ENCODE results near the gene FBXL2. TPM values are rescaled to one million over a fixed set of nuclear protein-coding genes. Genes with fewer than 3 reads are reported as not detected.

Gene FBXL2
- polyA plus RNA-seq, 1 experiment: 19.1 TPM

DNA sequence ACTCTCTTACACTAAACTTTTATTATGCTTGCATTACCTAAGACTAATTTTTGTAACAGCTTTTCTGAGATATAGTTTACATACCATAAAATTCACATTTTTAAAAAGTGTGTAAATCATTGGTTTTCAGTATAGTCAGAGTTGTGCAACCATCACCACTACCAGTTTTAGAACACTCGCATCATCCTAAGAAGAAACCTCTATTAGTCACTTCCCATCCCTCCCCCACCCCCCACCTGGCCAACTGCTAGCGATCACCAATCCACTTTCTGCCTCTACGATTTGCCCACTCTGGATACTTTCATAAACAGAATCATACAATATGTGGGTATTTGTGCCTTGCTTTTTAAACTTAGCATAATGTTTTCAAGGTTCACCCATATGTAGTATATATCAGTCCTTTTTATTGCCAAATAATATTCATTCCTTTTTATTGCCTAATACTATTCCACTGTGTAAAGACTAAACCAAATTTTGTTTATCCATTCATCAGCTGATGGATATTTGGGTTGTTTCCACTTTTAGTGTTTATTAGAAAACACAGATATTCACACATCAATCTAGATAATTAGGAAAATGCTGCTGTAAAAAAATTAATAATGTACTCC, 139.9 kb downstream of the FBXL2 start:
- TF ChIP-seq, protein P1, sequence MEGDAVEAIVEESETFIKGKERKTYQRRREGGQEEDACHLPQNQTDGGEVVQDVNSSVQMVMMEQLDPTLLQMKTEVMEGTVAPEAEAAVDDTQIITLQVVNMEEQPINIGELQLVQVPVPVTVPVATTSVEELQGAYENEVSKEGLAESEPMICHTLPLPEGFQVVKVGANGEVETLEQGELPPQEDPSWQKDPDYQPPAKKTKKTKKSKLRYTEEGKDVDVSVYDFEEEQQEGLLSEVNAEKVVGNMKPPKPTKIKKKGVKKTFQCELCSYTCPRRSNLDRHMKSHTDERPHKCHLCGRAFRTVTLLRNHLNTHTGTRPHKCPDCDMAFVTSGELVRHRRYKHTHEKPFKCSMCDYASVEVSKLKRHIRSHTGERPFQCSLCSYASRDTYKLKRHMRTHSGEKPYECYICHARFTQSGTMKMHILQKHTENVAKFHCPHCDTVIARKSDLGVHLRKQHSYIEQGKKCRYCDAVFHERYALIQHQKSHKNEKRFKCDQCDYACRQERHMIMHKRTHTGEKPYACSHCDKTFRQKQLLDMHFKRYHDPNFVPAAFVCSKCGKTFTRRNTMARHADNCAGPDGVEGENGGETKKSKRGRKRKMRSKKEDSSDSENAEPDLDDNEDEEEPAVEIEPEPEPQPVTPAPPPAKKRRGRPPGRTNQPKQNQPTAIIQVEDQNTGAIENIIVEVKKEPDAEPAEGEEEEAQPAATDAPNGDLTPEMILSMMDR (IDR thresholded peaks at IDR 0.05; ENCODE audit: insufficient read depth, low read depth, low read length): no peak
- peaks cover 4% of the 10 kb centered on the region for H3K36me3 ChIP-seq (ENCODE audit: control insufficient read depth, insufficient read depth, low read length)
- CTCF ChIA-PET: no interaction called here
- POLR2A ChIA-PET: no interaction called here
- H3K27me3 ChIP-seq (ENCODE audit: control insufficient read depth, insufficient read depth, low read length): no peaks in the 10 kb centered on the region
- no peak for DNase-seq (ENCODE audit: low read depth)
- no peak overlapping the region for H3K4me3 ChIP-seq (ENCODE audit: low read depth, low read length)

DNA sequence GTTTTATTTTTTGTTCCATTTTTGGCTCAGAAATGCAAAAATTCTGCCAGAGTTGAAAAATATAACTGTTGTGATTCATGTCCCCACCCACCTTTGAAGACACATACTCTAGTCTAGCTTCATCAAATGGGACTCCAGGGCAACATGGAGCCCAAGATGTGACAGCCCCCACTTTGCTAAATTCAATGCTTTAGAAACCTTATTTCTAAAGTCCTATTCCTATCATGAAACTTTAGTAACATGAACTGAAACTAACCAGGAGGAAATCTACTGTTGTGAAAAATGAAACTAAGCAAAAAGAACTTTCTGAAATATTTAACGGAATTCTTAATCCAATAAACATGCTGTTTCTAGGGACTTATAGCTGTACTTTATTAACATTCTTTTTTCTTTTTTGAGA, 142.7 kb downstream of the FBXL2 start:
- DNase-seq (ENCODE audit: low read depth): no peak
- POLR2A ChIA-PET: interaction anchor here (0.5 kb wide), 1 partner anchor 14 kb away, joined by 24 read pairs; no protein-coding TSS in a partner anchor
- CTCF ChIA-PET: no interaction called here
- H3K27me3 ChIP-seq (ENCODE audit: control insufficient read depth, insufficient read depth, low read length): no peaks in the 10 kb centered on the region
- H3K4me3 ChIP-seq (ENCODE audit: low read depth, low read length): no peak overlapping the region
- H3K36me3 ChIP-seq (ENCODE audit: control insufficient read depth, insufficient read depth, low read length): peaks cover 3% of the 10 kb centered on the region
- TF ChIP-seq, protein P1 (IDR thresholded peaks at IDR 0.05; ENCODE audit: insufficient read depth, low read depth, low read length): no peak

DNA sequence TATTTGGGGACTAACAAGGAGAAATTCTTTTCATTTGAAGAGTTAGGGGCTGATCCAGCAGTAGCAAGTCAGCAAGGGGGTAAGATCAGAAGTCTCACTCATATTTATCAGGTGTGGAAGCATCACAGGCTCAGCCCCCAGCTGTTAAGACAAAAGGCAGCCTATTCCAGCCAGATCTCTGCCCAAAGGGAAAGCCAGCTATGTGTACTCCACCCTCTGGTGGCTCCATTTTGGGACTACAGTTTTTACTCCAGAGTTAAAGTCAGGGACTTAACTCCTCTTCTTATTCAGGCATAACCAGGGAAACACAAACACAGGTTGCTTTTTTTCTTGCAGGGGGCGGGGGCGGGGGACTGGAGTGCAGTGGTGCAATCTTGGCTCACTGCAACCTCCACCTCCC, 143.7 kb downstream of the FBXL2 start:
- Histone ChIP-seq H3K36me3 (ENCODE audit: control insufficient read depth, insufficient read depth, low read length) (peaks cover 1% of the 10 kb centered on the region), H3K27me3 (ENCODE audit: control insufficient read depth, insufficient read depth, low read length) (no peaks in the 10 kb centered on the region), H3K4me3 (ENCODE audit: low read depth, low read length) (no peak overlapping the region)
- TF ChIP-seq, protein P1 (IDR thresholded peaks at IDR 0.05; ENCODE audit: insufficient read depth, low read depth, low read length): no peak
- ChIA-PET CTCF (no interaction called here), POLR2A (no interaction called here)
- no peak for DNase-seq (ENCODE audit: low read depth)

DNA sequence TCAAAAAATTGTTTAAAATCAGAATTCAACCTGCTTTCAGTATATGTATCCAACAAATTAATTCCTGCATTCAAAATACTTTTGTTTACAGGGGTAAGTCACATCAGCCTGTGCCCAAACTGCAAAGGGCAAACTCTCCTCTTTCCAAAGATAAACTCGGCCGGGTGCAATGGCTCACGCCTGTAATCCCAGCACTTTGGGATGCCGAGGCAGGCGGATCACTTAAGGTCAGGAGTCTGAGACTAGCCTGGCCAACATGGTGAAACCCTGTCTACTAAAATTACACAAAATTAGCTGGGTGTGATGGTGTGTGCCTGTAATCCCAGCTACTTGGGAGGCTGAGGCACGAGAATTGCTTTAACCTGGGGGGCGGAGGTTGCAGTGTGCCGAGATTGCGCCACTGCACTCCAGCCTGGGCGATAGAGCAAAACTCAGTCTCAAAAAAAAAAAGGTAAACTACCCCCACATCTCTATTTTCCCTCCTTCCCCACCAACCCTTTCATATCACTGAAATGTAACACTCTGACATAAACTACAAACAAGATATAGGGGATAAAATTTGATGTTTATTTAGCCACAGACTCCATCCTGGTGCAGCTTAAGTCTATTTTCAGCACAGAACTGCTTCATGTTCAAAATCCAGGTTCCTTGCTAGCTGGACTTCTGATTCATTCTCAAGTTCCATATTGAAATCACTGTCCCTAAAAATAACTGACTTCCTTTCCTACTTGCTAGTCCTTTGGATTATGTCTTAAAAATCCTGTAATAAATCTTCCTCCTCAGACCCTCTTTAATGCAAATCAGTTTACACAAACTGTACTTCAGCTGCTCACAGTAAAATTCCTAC, 147.6 kb downstream of the FBXL2 start:
- ChIA-PET POLR2A (no interaction called here), CTCF (interaction anchor here (2.0 kb wide), 1 partner anchor 52 kb away, joined by 6 read pairs; no protein-coding TSS in a partner anchor)
- 0 out of 2 replicates have a peak, but pooled peaks cover 1% of the 10 kb centered on the region for H3K36me3 ChIP-seq (ENCODE audit: control insufficient read depth, insufficient read depth, low read length)
- TF ChIP-seq, protein P1 (IDR thresholded peaks at IDR 0.05; ENCODE audit: insufficient read depth, low read depth, low read length): no peak
- H3K27me3 ChIP-seq (ENCODE audit: control insufficient read depth, insufficient read depth, low read length): no peaks in the 10 kb centered on the region
- no peak for DNase-seq (ENCODE audit: low read depth)
- no peak overlapping the region for H3K4me3 ChIP-seq (ENCODE audit: low read depth, low read length)

DNA sequence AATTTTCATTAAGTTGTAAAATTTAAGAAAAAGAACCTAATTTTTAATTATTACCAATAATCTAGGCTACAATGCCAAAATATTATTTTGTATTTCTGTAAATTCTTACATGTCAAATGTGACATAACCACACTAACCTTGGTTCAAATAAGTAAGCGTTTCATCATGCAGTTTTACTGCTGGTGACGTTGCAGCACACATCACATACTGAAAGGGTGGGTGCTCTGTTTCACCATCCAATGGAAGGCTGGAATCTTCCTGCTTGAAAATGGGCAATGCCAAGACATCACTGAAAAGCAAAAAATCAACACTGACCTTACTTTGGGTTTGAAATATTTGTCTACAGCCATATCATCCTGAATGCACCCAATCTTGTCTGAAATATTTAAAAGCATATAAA, 148.2 kb downstream of the FBXL2 start:
- Histone ChIP-seq H3K27me3 (ENCODE audit: control insufficient read depth, insufficient read depth, low read length) (no peaks in the 10 kb centered on the region), H3K4me3 (ENCODE audit: low read depth, low read length) (no peak overlapping the region), H3K36me3 (ENCODE audit: control insufficient read depth, insufficient read depth, low read length) (0 out of 2 replicates have a peak, but pooled peaks cover 1% of the 10 kb centered on the region)
- TF ChIP-seq, protein P1 (IDR thresholded peaks at IDR 0.05; ENCODE audit: insufficient read depth, low read depth, low read length): no peak
- POLR2A ChIA-PET: no interaction called here
- DNase-seq (ENCODE audit: low read depth): no peak
- CTCF ChIA-PET: interaction anchor here (2.0 kb wide), 1 partner anchor 53 kb away, joined by 6 read pairs; no protein-coding TSS in a partner anchor

Data from BJ (cell line).